Activated CD4-positive, alpha-beta T cell treated with anti-CD3 and anti-CD28 coated beads for 36 hours (primary cell): ENCODE results near the gene CIDEC. TPM values are rescaled to one million over a fixed set of nuclear protein-coding genes. Genes with fewer than 3 reads are reported as not detected.

Source experiments
- ATAC-seq: fragments of 200-7000 bp; cut with Tn5 transposase; one replicate; pipeline ENCODE4 v1.10.0; 2021; ENCODE audit warnings: mild to moderate bottlenecking, moderate library complexity
- CTCF ChIA-PET: fragments of 350-600 bp; sonication (Branson Sonifier 250); formaldehyde crosslinking; loops from one replicate; lab custom pipeline; 2021; ENCODE audit warnings: antibody characterized with exemption; lab: Charles Lee
- POLR2A ChIA-PET: fragments of 350-600 bp; sonication (Branson Sonifier 250); formaldehyde crosslinking; loops from one replicate; lab custom pipeline; 2021; ENCODE audit warnings: antibody characterized with exemption, inconsistent platforms; lab: Charles Lee
- DNase-seq: peaks from one replicate; pipeline ENCODE4 v3.0.0-alpha.2; 2020
- H3K27ac Mint-ChIP-seq: one replicate; pipeline ENCODE4 v1.8.0; 2021; ENCODE audit warnings: mixed read lengths
- H3K27me3 Mint-ChIP-seq: one replicate; pipeline ENCODE4 v1.8.0; 2021; ENCODE audit warnings: mixed read lengths
- H3K36me3 Mint-ChIP-seq: one replicate; pipeline ENCODE4 v1.8.0; 2021; ENCODE audit warnings: low read depth, mixed read lengths
- H3K4me1 Mint-ChIP-seq: one replicate; pipeline ENCODE4 v1.8.0; 2021; ENCODE audit warnings: mixed read lengths
- H3K4me3 Mint-ChIP-seq: one replicate; pipeline ENCODE4 v1.8.0; 2021; ENCODE audit warnings: mild to moderate bottlenecking, moderate library complexity, mixed read lengths
- H3K9me3 Mint-ChIP-seq: one replicate; pipeline ENCODE4 v1.8.0; 2021; ENCODE audit warnings: low read depth, mixed read lengths
- intact Hi-C, 2 experiments: fragments of 100-400 bp; cut with DNase I in 1 of 2; cut with micrococcal nuclease in 1 of 2; formaldehyde crosslinking; loops; one replicate each; pipeline versions ENCODE4 v1.14.2 to v1.15.1; 2022 to 2024; cut with DNase I, micrococcal nuclease
- total RNA-seq, 2 experiments: library from RNA; stranded (reverse); gene quantifications; one replicate each; pipeline ENCODE4 v1.2.3, GENCODE V29; 2021

Gene CIDEC
- total RNA-seq, 2 experiments from 2014 or later, result not detected

- ChIA-PET POLR2A (interaction anchor here (0.6 to 0.7 kb wide), 2 partner anchors 98 to 211 kb away, joined by 3 to 4 read pairs; no protein-coding TSS in a partner anchor), CTCF (interaction anchor here (0.6 to 0.7 kb wide), 2 partner anchors 76 to 110 kb away, joined by 3 read pairs; partner anchors contain the start of gene IL17RC)
- no peak overlapping the region for H3K4me3 Mint-ChIP-seq
- H3K36me3 Mint-ChIP-seq, result peaks cover 40% of the 10 kb centered on the region
- peaks cover 27% of the 10 kb centered on the region for H3K4me1 Mint-ChIP-seq
- no peak overlapping the region for H3K27ac Mint-ChIP-seq
- no peaks in the 10 kb centered on the region for H3K27me3 Mint-ChIP-seq
- intact Hi-C loops, result loop anchor here (5.0 kb wide), 3 partner anchors 51 to 444 kb away; partner anchors contain the start of genes CRELD1 (in 1 of the 2), JAGN1 (in 1 of the 2) and SETD5 (in 1 of the 2)
- ATAC-seq (no peak), DNase-seq (no peak)
- no peaks in the 10 kb centered on the region for H3K9me3 Mint-ChIP-seq
Observed at GRCh38 chr3:9841015-9841414, 39.0 kb downstream of the CIDEC start.

- no peak for ATAC-seq
- CTCF ChIA-PET, result no interaction called here
- H3K27me3 Mint-ChIP-seq, result no peaks in the 10 kb centered on the region
Observed at GRCh38 chr3:9838856-9839255, 41.2 kb downstream of the CIDEC start.

GRCh38 chr3:9837701-9838582, 42.1 kb downstream of the CIDEC start:
- Mint-ChIP-seq H3K4me1 (peaks cover 13% of the 10 kb centered on the region), H3K27ac (no peak overlapping the region), H3K4me3 (no peak overlapping the region), H3K9me3 (no peaks in the 10 kb centered on the region), H3K27me3 (no peaks in the 10 kb centered on the region), H3K36me3 (peaks cover 56% of the 10 kb centered on the region)
- intact Hi-C loops, result no loop called here
- DNase-seq (no peak), ATAC-seq (no peak)
- CTCF ChIA-PET, result interaction anchor here (0.5 kb wide), 1 partner anchor 114 kb away, joined by 3 read pairs; the partner anchor contains the start of gene PRRT3
- POLR2A ChIA-PET, result no interaction called here

More at GRCh38 chr3:9838856-9839255, 41.2 kb downstream of the CIDEC start:
- H3K36me3 Mint-ChIP-seq, result peaks cover 56% of the 10 kb centered on the region
- POLR2A ChIA-PET, result interaction anchor here (0.6 kb wide), 2 partner anchors 22 to 40 kb away, joined by 4 to 5 read pairs; no protein-coding TSS in a partner anchor
- H3K9me3 Mint-ChIP-seq, result no peaks in the 10 kb centered on the region
- no peak overlapping the region for H3K27ac Mint-ChIP-seq
- no peak for DNase-seq
- no peak overlapping the region for H3K4me3 Mint-ChIP-seq
- H3K4me1 Mint-ChIP-seq, result peaks cover 14% of the 10 kb centered on the region
- intact Hi-C loops, result no loop called here

- ChIA-PET POLR2A (no interaction called here), CTCF (no interaction called here)
- Mint-ChIP-seq H3K27me3 (no peaks in the 10 kb centered on the region), H3K9me3 (no peaks in the 10 kb centered on the region), H3K4me3 (no peak overlapping the region), H3K4me1 (peaks cover 8% of the 10 kb centered on the region), H3K36me3 (peaks cover 38% of the 10 kb centered on the region), H3K27ac (no peak overlapping the region)
- ATAC-seq (no peak), DNase-seq (no peak)
- intact Hi-C loops, result no loop called here
Observed at GRCh38 chr3:9834520-9835380, 45.3 kb downstream of the CIDEC start.

GRCh38 chr3:9833078-9833477, 47.0 kb downstream of the CIDEC start:
- POLR2A ChIA-PET, result no interaction called here
- Mint-ChIP-seq H3K4me3 (no peak overlapping the region), H3K27ac (no peak overlapping the region), H3K36me3 (peaks cover 35% of the 10 kb centered on the region), H3K9me3 (no peaks in the 10 kb centered on the region), H3K4me1 (peaks cover 7% of the 10 kb centered on the region), H3K27me3 (no peaks in the 10 kb centered on the region)
- DNase-seq (no peak), ATAC-seq (no peak)
- CTCF ChIA-PET, result interaction anchor here (0.6 kb wide), 2 partner anchors 150 to 379 kb away, joined by 3 to 4 read pairs; no protein-coding TSS in a partner anchor
- intact Hi-C loops, result no loop called here

- Mint-ChIP-seq H3K4me1 (peaks cover 7% of the 10 kb centered on the region), H3K27ac (no peak overlapping the region), H3K27me3 (no peaks in the 10 kb centered on the region), H3K4me3 (no peak overlapping the region), H3K36me3 (peaks cover 37% of the 10 kb centered on the region), H3K9me3 (no peaks in the 10 kb centered on the region)
- DNase-seq (no peak), ATAC-seq (no peak)
- intact Hi-C loops, result no loop called here
- CTCF ChIA-PET, result interaction anchor here (1.1 kb wide), 1 partner anchor 99 kb away, joined by 3 read pairs; no protein-coding TSS in a partner anchor
- POLR2A ChIA-PET, result no interaction called here
Observed at GRCh38 chr3:9831253-9831652, 48.8 kb downstream of the CIDEC start.

- H3K4me1 Mint-ChIP-seq, result peaks cover 7% of the 10 kb centered on the region
- H3K4me3 Mint-ChIP-seq, result no peak overlapping the region
- DNase-seq (no peak), ATAC-seq (no peak)
- POLR2A ChIA-PET, result interaction anchor here (0.6 to 0.7 kb wide), 2 partner anchors 123 to 159 kb away, joined by 3 to 4 read pairs; no protein-coding TSS in a partner anchor
- H3K36me3 Mint-ChIP-seq, result peaks cover 19% of the 10 kb centered on the region
- H3K9me3 Mint-ChIP-seq, result no peaks in the 10 kb centered on the region
- CTCF ChIA-PET, result interaction anchor here (1.0 to 1.1 kb wide), 2 partner anchors 14 to 46 kb away, joined by 3 read pairs; no protein-coding TSS in a partner anchor
- intact Hi-C loops, result no loop called here
- H3K27ac Mint-ChIP-seq, result no peak overlapping the region
- no peaks in the 10 kb centered on the region for H3K27me3 Mint-ChIP-seq
Observed at GRCh38 chr3:9828801-9829755, 51.0 kb downstream of the CIDEC start.

GRCh38 chr3:9826815-9827573, 53.1 kb downstream of the CIDEC start:
- no peak overlapping the region for H3K27ac Mint-ChIP-seq
- H3K36me3 Mint-ChIP-seq, result peaks cover 18% of the 10 kb centered on the region
- intact Hi-C loops, result no loop called here
- H3K4me3 Mint-ChIP-seq, result no peak overlapping the region
- no peaks in the 10 kb centered on the region for H3K27me3 Mint-ChIP-seq
- DNase-seq (peak; percentile 50), ATAC-seq (peak; percentile 84)
- ChIA-PET POLR2A (no interaction called here), CTCF (interaction anchor here (0.7 to 1.7 kb wide), 10 partner anchors 11 to 703 kb away, joined by 3 to 5 read pairs (median 4); no protein-coding TSS in a partner anchor)
- H3K9me3 Mint-ChIP-seq, result no peaks in the 10 kb centered on the region
- H3K4me1 Mint-ChIP-seq, result peaks cover 7% of the 10 kb centered on the region

GRCh38 chr3:9825451-9826040, 54.5 kb downstream of the CIDEC start:
- Mint-ChIP-seq H3K27ac (no peak overlapping the region), H3K9me3 (no peaks in the 10 kb centered on the region), H3K4me1 (no peaks in the 10 kb centered on the region), H3K4me3 (no peak overlapping the region), H3K27me3 (no peaks in the 10 kb centered on the region), H3K36me3 (peaks cover 12% of the 10 kb centered on the region)
- ChIA-PET POLR2A (no interaction called here), CTCF (interaction anchor here (0.6 to 1.7 kb wide), 5 partner anchors 17 to 754 kb away, joined by 3 to 5 read pairs (median 4); no protein-coding TSS in a partner anchor)
- intact Hi-C loops, result no loop called here
- DNase-seq (no peak), ATAC-seq (no peak)
